ENCODE results near the gene FAHD1. TPM values are rescaled to one million over a fixed set of nuclear protein-coding genes. Genes with fewer than 3 reads are reported as not detected.
"Not testable (repeated sequence)": the region's sequence is repeated elsewhere in the genome, so short reads cannot be mapped to it uniquely, and the experiment has no call there.

FAHD1 gene
- total and polyA plus RNA-seq, 2 donors = 22.5 to 23.6 TPM

GRCh38 chr16:1865902-1866690 lies 39.1 kb downstream of the FAHD1 start:
- H3K4me1 ChIP-seq (ENCODE audit: control insufficient read depth in 2 of 2, insufficient read depth in 2 of 2, low read length in 2 of 2) = no peaks in the 10 kb centered on the region
- no peaks in the 10 kb centered on the region for H3K36me3 ChIP-seq (ENCODE audit: control insufficient read depth in 2 of 2, insufficient read depth in 2 of 2, low read length in 1 of 2)
- no peaks in the 10 kb centered on the region for H3K9me3 ChIP-seq (ENCODE audit: control insufficient read depth in 2 of 2, insufficient read depth in 1 of 2, low read length in 1 of 2)
- H3K4me3 ChIP-seq (ENCODE audit: low read length in 2 of 2) = no peak overlapping the region
- 69% methylated on average over 6 of the region's 6 CpGs for WGBS
- DNase-seq (ENCODE audit: low read depth in 6 of 9, low spot score in 9 of 9) = no peak
- H3K27me3 ChIP-seq (ENCODE audit: control insufficient read depth in 2 of 2, insufficient read depth in 1 of 2, low read length in 1 of 2) = peaks cover 0 to 52% of the 10 kb centered on the region in 2 donors
- H3K27ac ChIP-seq (ENCODE audit: low read depth in 1 of 2, low read length in 1 of 2) = no peak overlapping the region

DNA sequence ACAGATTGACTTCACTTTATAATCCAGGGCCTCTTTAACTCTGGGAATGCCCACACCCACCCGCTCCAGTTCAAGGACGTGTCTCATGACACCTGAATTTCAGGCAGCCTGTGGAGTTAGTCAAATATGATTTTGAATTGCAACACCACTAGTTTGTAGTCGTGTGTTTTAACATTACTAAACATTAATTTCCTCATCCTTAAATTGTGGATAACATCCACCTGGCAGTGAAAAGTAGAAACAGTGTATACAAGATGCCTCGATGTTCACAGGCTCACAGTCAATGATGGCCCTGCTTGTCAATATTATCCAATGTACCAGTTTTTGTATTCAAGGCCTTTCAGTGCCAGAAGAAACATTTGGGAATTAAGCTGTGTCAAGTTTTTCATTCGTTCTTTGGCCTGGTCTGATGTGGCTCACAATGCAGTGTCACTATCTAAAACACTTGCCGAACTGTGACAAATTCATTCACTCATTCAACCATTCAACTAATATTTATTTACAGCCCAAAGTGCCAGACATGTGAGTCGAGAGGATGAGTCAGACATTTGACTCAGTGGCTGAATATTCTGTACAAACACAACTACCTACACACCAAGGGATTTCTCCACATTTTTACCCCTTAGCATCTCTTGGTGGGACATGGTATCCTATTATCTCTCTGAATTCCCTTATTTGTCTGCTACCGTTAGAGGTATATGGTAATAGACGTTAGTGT lies 43.5 kb downstream of the FAHD1 start:
- peaks cover 6 to 13% of the 10 kb centered on the region in 2 donors for H3K9me3 ChIP-seq (ENCODE audit: control insufficient read depth in 2 of 2, insufficient read depth in 1 of 2, low read length in 1 of 2)
- H3K36me3 ChIP-seq (ENCODE audit: control insufficient read depth in 2 of 2, insufficient read depth in 2 of 2, low read length in 1 of 2) = no peaks in the 10 kb centered on the region
- DNase-seq (ENCODE audit: low read depth in 6 of 9, low spot score in 9 of 9) = no peak
- H3K4me1 ChIP-seq (ENCODE audit: control insufficient read depth in 2 of 2, insufficient read depth in 2 of 2, low read length in 2 of 2) = no peaks in the 10 kb centered on the region
- 70% methylated on average over 9 of the region's 9 CpGs for WGBS
- no peak overlapping the region for H3K4me3 ChIP-seq (ENCODE audit: low read length in 2 of 2)
- peaks cover 16 to 65% of the 10 kb centered on the region in 2 donors for H3K27me3 ChIP-seq (ENCODE audit: control insufficient read depth in 2 of 2, insufficient read depth in 1 of 2, low read length in 1 of 2)
- H3K27ac ChIP-seq (ENCODE audit: low read depth in 1 of 2, low read length in 1 of 2) = no peak overlapping the region

DNA sequence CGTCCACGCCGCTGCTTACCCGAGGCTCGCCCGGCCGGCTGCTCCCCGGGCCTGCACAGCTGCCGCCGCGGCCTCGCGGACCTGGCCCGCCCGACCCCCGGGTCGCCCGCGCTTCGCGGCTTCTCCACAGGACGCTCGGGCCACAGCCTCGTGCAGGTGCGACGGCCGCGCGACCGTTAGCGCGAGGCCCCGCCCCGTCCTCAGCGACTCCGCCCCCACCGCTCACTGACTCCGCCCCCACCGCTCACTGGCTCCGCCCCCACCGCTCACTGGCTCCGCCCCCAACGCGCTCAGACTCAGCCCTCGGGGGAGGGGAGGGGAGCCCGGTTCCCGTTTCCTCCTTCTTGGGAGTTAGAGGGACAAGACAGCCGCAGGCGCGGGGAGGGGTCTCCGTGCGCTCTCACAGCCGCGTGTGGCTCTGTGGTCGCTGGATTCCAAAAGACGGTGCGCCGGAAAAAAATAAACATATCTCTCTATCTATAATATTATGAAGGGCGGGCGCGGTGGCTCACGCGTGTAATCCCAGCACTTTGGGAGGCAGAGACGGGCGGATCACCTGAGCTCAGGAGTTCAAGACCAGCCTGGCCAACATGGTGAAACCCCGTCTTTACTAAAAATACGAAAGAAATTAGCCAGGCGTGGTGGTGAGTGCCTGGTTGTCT lies 45.1 kb downstream of the FAHD1 start, which contains the start of gene MEIOB:
MEIOB (minus strand) TSS at position 191 of the 662 bp plus-strand sequence. CDS start 3,989 bp downstream, outside the sequence.
- H3K36me3 ChIP-seq (ENCODE audit: control insufficient read depth in 2 of 2, insufficient read depth in 2 of 2, low read length in 1 of 2) = no peaks in the 10 kb centered on the region
- H3K9me3 ChIP-seq (ENCODE audit: control insufficient read depth in 2 of 2, insufficient read depth in 1 of 2, low read length in 1 of 2) = peaks cover 6 to 13% of the 10 kb centered on the region in 2 donors
- H3K4me3 ChIP-seq (ENCODE audit: low read length in 2 of 2) = no peak within 1 kb of the TSS
- H3K27ac ChIP-seq (ENCODE audit: low read depth in 1 of 2, low read length in 1 of 2) = no peak within 1 kb of the TSS
- WGBS = 13% methylated on average over 68 of the region's 68 CpGs
- H3K4me1 ChIP-seq (ENCODE audit: control insufficient read depth in 2 of 2, insufficient read depth in 2 of 2, low read length in 2 of 2) = no peaks in the 10 kb centered on the region
- no peak for DNase-seq (ENCODE audit: low read depth in 6 of 9, low spot score in 9 of 9)
- H3K27me3 ChIP-seq (ENCODE audit: control insufficient read depth in 2 of 2, insufficient read depth in 1 of 2, low read length in 1 of 2) = peaks cover 16 to 65% of the 10 kb centered on the region in 2 donors

GRCh38 chr16:1874854-1875253 lies 47.8 kb downstream of the FAHD1 start:
- H3K36me3 ChIP-seq (ENCODE audit: control insufficient read depth in 2 of 2, insufficient read depth in 2 of 2, low read length in 1 of 2) = no peaks in the 10 kb centered on the region
- H3K4me1 ChIP-seq (ENCODE audit: control insufficient read depth in 2 of 2, insufficient read depth in 2 of 2, low read length in 2 of 2) = no peaks in the 10 kb centered on the region
- peaks cover 19 to 82% of the 10 kb centered on the region in 2 donors for H3K27me3 ChIP-seq (ENCODE audit: control insufficient read depth in 2 of 2, insufficient read depth in 1 of 2, low read length in 1 of 2)
- no peak overlapping the region for H3K4me3 ChIP-seq (ENCODE audit: low read length in 2 of 2)
- 67% methylated on average over 6 of the region's 6 CpGs for WGBS
- peaks cover 6 to 13% of the 10 kb centered on the region in 2 donors for H3K9me3 ChIP-seq (ENCODE audit: control insufficient read depth in 2 of 2, insufficient read depth in 1 of 2, low read length in 1 of 2)
- no peak for DNase-seq (ENCODE audit: low read depth in 6 of 9, low spot score in 9 of 9)
- no peak overlapping the region for H3K27ac ChIP-seq (ENCODE audit: low read depth in 1 of 2, low read length in 1 of 2)

GRCh38 chr16:1876066-1876465 lies 49.1 kb downstream of the FAHD1 start:
- peaks cover 19 to 75% of the 10 kb centered on the region in 2 donors for H3K27me3 ChIP-seq (ENCODE audit: control insufficient read depth in 2 of 2, insufficient read depth in 1 of 2, low read length in 1 of 2)
- WGBS = 89% methylated on average over 13 of the region's 13 CpGs

DNA sequence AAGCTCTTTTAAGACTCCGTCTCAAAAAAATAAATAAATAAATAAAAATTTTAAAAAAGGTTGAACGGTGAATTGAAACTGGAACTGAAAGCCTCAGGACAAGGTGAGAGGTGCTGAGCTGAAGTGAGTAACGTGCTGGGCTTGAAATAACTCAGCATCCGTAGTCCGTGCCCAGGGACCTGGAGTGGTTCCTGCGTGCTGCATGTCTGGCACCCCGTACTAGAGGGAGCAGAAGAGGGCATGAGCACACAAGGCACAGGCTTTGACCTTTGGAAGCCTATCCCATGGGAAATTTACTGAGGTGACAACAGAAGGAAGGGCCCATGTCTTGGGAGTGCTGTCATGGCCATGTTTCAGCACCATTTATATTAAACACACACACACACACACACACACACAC lies 49.5 kb downstream of the FAHD1 start:
- H3K27ac ChIP-seq (ENCODE audit: low read depth in 1 of 2, low read length in 1 of 2) = no peak overlapping the region
- H3K36me3 ChIP-seq (ENCODE audit: control insufficient read depth in 2 of 2, insufficient read depth in 2 of 2, low read length in 1 of 2) = no peaks in the 10 kb centered on the region
- peaks cover 6 to 12% of the 10 kb centered on the region in 2 donors for H3K9me3 ChIP-seq (ENCODE audit: control insufficient read depth in 2 of 2, insufficient read depth in 1 of 2, low read length in 1 of 2)
- no peak for DNase-seq (ENCODE audit: low read depth in 6 of 9, low spot score in 9 of 9)
- H3K4me1 ChIP-seq (ENCODE audit: control insufficient read depth in 2 of 2, insufficient read depth in 2 of 2, low read length in 2 of 2) = no peaks in the 10 kb centered on the region
- no peak overlapping the region for H3K4me3 ChIP-seq (ENCODE audit: low read length in 2 of 2)
- WGBS = 85% methylated on average over 7 of the region's 7 CpGs
- peaks cover 19 to 73% of the 10 kb centered on the region in 2 donors for H3K27me3 ChIP-seq (ENCODE audit: control insufficient read depth in 2 of 2, insufficient read depth in 1 of 2, low read length in 1 of 2)

More at GRCh38 chr16:1876066-1876465, 49.1 kb downstream of the FAHD1 start:
- not testable (repeated sequence) for DNase-seq (ENCODE audit: low read depth in 6 of 9, low spot score in 9 of 9); H3K36me3 ChIP-seq (ENCODE audit: control insufficient read depth in 2 of 2, insufficient read depth in 2 of 2, low read length in 1 of 2); H3K4me1 ChIP-seq (ENCODE audit: control insufficient read depth in 2 of 2, insufficient read depth in 2 of 2, low read length in 2 of 2); H3K4me3 ChIP-seq (ENCODE audit: low read length in 2 of 2); H3K27ac ChIP-seq (ENCODE audit: low read depth in 1 of 2, low read length in 1 of 2)
- H3K9me3 ChIP-seq (ENCODE audit: control insufficient read depth in 2 of 2, insufficient read depth in 1 of 2, low read length in 1 of 2) = peaks cover 6 to 13% of the 10 kb centered on the region in 2 donors

DNA sequence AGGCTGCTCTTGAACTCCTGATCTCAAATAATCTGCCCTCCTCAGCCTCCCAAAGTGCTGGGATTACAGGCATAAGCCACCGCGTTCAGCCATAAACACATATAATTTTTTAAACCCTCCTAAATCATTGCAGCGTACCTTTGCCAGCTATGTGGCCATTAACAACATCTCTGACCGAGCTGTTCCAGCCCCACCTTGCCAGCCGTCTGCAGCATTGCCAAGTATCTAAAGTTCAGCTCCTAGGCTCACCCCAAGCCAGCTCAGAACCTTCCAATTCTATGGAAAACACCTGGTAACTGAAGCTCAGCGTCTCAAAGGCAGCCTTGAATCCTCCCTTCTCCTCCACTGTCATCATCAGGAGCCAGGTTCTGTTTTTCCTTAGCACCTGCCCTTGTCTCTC lies 50.1 kb downstream of the FAHD1 start:
- no peaks in the 10 kb centered on the region for H3K4me1 ChIP-seq (ENCODE audit: control insufficient read depth in 2 of 2, insufficient read depth in 2 of 2, low read length in 2 of 2)
- DNase-seq (ENCODE audit: low read depth in 6 of 9, low spot score in 9 of 9) = no peak
- no peaks in the 10 kb centered on the region for H3K36me3 ChIP-seq (ENCODE audit: control insufficient read depth in 2 of 2, insufficient read depth in 2 of 2, low read length in 1 of 2)
- peaks cover 16 to 69% of the 10 kb centered on the region in 2 donors for H3K27me3 ChIP-seq (ENCODE audit: control insufficient read depth in 2 of 2, insufficient read depth in 1 of 2, low read length in 1 of 2)
- H3K9me3 ChIP-seq (ENCODE audit: control insufficient read depth in 2 of 2, insufficient read depth in 1 of 2, low read length in 1 of 2) = peaks cover 2 to 7% of the 10 kb centered on the region in 2 donors
- no peak overlapping the region for H3K27ac ChIP-seq (ENCODE audit: low read depth in 1 of 2, low read length in 1 of 2)
- no peak overlapping the region for H3K4me3 ChIP-seq (ENCODE audit: low read length in 2 of 2)
- 65% methylated on average over 6 of the region's 6 CpGs for WGBS

DNA sequence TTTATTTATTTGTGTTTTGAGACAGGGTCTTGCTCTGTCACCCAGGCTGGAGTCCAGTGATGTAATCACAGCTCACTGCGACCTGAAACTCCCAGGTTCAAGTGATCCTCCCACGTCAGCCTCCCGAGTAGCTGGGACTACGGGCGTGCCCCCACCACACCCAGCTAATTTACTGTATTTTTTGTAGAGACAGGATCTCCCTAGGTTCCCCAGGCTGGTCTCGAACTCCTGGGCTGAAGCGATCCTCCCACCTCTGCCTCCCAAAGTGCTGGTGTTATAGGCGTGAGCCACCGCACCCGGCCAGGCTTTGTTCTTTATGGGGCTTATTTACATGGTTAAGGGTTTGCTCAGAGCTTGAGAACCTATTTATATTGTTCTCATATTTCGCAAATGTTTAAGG lies 50.8 kb downstream of the FAHD1 start:
- H3K36me3 ChIP-seq (ENCODE audit: control insufficient read depth in 2 of 2, insufficient read depth in 2 of 2, low read length in 1 of 2) = no peaks in the 10 kb centered on the region
- 76% methylated on average over 11 of the region's 11 CpGs for WGBS
- H3K4me3 ChIP-seq (ENCODE audit: low read length in 2 of 2) = no peak overlapping the region
- H3K9me3 ChIP-seq (ENCODE audit: control insufficient read depth in 2 of 2, insufficient read depth in 1 of 2, low read length in 1 of 2) = peaks cover 0 to under 1% of the 10 kb centered on the region in 2 donors
- H3K4me1 ChIP-seq (ENCODE audit: control insufficient read depth in 2 of 2, insufficient read depth in 2 of 2, low read length in 2 of 2) = no peaks in the 10 kb centered on the region
- H3K27me3 ChIP-seq (ENCODE audit: control insufficient read depth in 2 of 2, insufficient read depth in 1 of 2, low read length in 1 of 2) = peaks cover 9 to 62% of the 10 kb centered on the region in 2 donors
- H3K27ac ChIP-seq (ENCODE audit: low read depth in 1 of 2, low read length in 1 of 2) = no peak overlapping the region
- DNase-seq (ENCODE audit: low read depth in 6 of 9, low spot score in 9 of 9) = no peak
